SK-N-SH (cell line): Measurements from ENCODE around the gene CXXC4.

ENCODE experiments used
- FOXM1 ChIP-seq: IDR thresholded peaks from 2 replicates; pipeline ENCODE4 v1.4.0; 2012; ENCODE audit warnings: low read depth, mild to moderate bottlenecking
- NFIC ChIP-seq: IDR thresholded peaks from 2 replicates; pipeline ENCODE4 v1.4.0; 2012; ENCODE audit warnings: borderline replicate concordance
- RAD21 ChIP-seq: IDR thresholded peaks from 2 replicates; pipeline ENCODE4 v1.6.1; 2012; ENCODE audit warnings: mild to moderate bottlenecking, low read length
- SIN3A ChIP-seq: IDR thresholded peaks from 2 replicates; pipeline ENCODE4 v1.6.1; 2012; ENCODE audit warnings: low read depth, mild to moderate bottlenecking, low read length, moderate library complexity, borderline replicate concordance
- TAF1 ChIP-seq: IDR thresholded peaks from 2 replicates; pipeline ENCODE4 v1.6.1; 2012; ENCODE audit warnings: low read depth, mild to moderate bottlenecking, low read length, moderate library complexity, borderline replicate concordance
- TCF12 ChIP-seq: IDR thresholded peaks from 2 replicates; pipeline ENCODE4 v1.4.0; 2012
- TEAD4 ChIP-seq: IDR thresholded peaks from 2 replicates; pipeline ENCODE4 v1.4.0; 2012; ENCODE audit warnings: mild to moderate bottlenecking, borderline replicate concordance; ENCODE audit not compliant: insufficient read depth
- TF ChIP-seq, protein P1 (sequence below): fragments of 200-600 bp; sonication (generic); IDR thresholded peaks from 2 replicates; pipeline ENCODE4 v1.6.1; 2017; ENCODE audit warnings: antibody characterized with exemption, mild to moderate bottlenecking, moderate library complexity
- TF ChIP-seq, protein P2 (sequence below): IDR thresholded peaks from 2 replicates; pipeline ENCODE4 v1.4.0; 2012; ENCODE audit warnings: low read depth

DNA sequence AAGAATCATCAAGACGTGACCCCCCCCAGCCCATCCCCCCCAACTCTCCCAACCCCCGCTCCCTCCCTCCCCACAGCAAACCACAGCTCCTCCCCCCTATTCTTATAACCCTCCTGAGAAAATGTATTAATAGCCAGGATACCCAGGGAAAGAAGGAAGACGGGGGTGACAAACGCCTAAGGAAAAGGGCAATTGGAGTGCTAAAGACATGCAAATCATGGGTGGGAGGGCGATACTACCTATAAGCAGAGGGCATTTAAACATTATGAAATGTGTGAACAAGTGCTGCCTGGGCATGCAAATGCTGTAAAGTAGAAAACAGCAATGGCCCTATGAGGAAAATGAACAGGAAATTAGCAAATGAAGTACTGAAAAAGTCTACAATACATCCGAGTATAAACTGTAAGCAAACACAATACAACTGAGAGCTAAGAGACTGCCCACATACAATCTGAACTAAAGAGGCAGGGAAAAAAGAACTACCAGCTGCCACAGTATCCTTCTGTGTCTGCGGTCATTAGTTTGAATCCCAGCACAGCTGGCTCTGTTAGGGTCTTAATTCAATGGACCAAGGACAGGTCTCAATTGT, 2.4 kb downstream of the CXXC4 start:
- TF ChIP-seq, protein P1, sequence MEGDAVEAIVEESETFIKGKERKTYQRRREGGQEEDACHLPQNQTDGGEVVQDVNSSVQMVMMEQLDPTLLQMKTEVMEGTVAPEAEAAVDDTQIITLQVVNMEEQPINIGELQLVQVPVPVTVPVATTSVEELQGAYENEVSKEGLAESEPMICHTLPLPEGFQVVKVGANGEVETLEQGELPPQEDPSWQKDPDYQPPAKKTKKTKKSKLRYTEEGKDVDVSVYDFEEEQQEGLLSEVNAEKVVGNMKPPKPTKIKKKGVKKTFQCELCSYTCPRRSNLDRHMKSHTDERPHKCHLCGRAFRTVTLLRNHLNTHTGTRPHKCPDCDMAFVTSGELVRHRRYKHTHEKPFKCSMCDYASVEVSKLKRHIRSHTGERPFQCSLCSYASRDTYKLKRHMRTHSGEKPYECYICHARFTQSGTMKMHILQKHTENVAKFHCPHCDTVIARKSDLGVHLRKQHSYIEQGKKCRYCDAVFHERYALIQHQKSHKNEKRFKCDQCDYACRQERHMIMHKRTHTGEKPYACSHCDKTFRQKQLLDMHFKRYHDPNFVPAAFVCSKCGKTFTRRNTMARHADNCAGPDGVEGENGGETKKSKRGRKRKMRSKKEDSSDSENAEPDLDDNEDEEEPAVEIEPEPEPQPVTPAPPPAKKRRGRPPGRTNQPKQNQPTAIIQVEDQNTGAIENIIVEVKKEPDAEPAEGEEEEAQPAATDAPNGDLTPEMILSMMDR: no peak
- TF ChIP-seq TCF12: no peak
- no peak for TF ChIP-seq FOXM1
- no peak for TF ChIP-seq TAF1
- no peak for TF ChIP-seq NFIC
- no peak for TF ChIP-seq SIN3A
- TF ChIP-seq, protein P2, sequence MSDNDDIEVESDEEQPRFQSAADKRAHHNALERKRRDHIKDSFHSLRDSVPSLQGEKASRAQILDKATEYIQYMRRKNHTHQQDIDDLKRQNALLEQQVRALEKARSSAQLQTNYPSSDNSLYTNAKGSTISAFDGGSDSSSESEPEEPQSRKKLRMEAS: no peak
- TF ChIP-seq RAD21: no peak
- TF ChIP-seq TEAD4: no peak
